A549 (cell line): ENCODE measurements around the gene GTF3A. TPM values are rescaled to one million over a fixed set of nuclear protein-coding genes. Genes with fewer than 3 reads are reported as not detected.

ENCODE experiments used
- ATAC-seq, 2 experiments: fragments of 200-7000 bp in 1 of 2; fragments of >200 bp in 1 of 2; cut with Nextera tagmentation in 1 of 2; cut with Tn5 transposase in 1 of 2; 3 replicates each; pipeline versions ENCODE4 v1.8.0 to v1.9.1; 2018 to 2020; ENCODE audit warnings: mild to moderate bottlenecking in 1 of 2, moderate library complexity in 1 of 2
- CTCF ChIA-PET: fragments of 300-600 bp; sonication (Branson Sonifier 250); formaldehyde crosslinking; extraction: SDS; loops from one replicate; lab custom pipeline; 2021; ENCODE audit warnings: antibody characterized with exemption, inconsistent platforms; lab: Yijun Ruan, JAX
- POLR2A ChIA-PET: fragments of 350-600 bp; formaldehyde crosslinking; extraction: SDS; loops from one replicate; lab custom pipeline; 2021; ENCODE audit warnings: antibody characterized with exemption, inconsistent platforms; lab: Yijun Ruan, JAX
- DNase-seq, 2 experiments: peaks; one replicate each; pipeline versions ENCODE4 v3.0.0 to v3.0.0-alpha.2; 2011 to 2016; ENCODE audit warnings: low read depth in 1 of 2, low spot score in 1 of 2
- FAIRE-seq: peaks from 2 replicates; lab custom pipeline; 2011; peaks lifted over from hg19 to GRCh38; lab: Jason Lieb, UNC
- H3K27ac ChIP-seq, 2 experiments: fragments of >200 bp; sonication (Bioruptor Twin); formaldehyde crosslinking; 3 replicates each; pipeline ENCODE4 v1.5.1; 2016 to 2017
- H3K4me1 ChIP-seq: fragments of >200 bp; sonication (Bioruptor Twin); formaldehyde crosslinking; 3 replicates; pipeline ENCODE4 v1.6.1; 2016
- H3K4me2 ChIP-seq: fragments of >200 bp; sonication (Bioruptor Twin); formaldehyde crosslinking; 3 replicates; pipeline ENCODE4 v1.6.1; 2016
- H3K4me3 ChIP-seq: fragments of >200 bp; sonication (Bioruptor Twin); formaldehyde crosslinking; 3 replicates; pipeline ENCODE4 v1.5.1; 2016
- H3K9me3 ChIP-seq: fragments of >200 bp; sonication (Bioruptor Twin); formaldehyde crosslinking; 3 replicates; pipeline ENCODE4 v1.6.1; 2016
- BHLHE40 ChIP-seq: IDR thresholded peaks from 2 replicates; pipeline ENCODE4 v1.6.1; 2012; ENCODE audit warnings: low read depth, low read length, inconsistent platforms
- CBX2 ChIP-seq: fragments of 200-600 bp; sonication (generic); IDR thresholded peaks from 2 replicates; pipeline ENCODE4 v1.6.1; 2016; ENCODE audit warnings: low read depth, mild to moderate bottlenecking, borderline replicate concordance
- CEBPB ChIP-seq, 2 experiments: fragments of >200 bp in 1 of 2; sonication (Bioruptor Twin) in 1 of 2; formaldehyde crosslinking in 1 of 2; IDR thresholded peaks; 2 replicates each; pipeline ENCODE4 v1.6.1; 2012 to 2016
- CHD4 ChIP-seq: fragments of 200-600 bp; sonication (generic); IDR thresholded peaks from 2 replicates; pipeline ENCODE4 v1.6.1; 2016; ENCODE audit warnings: antibody characterized with exemption, mild to moderate bottlenecking, borderline replicate concordance
- E2F6 ChIP-seq: IDR thresholded peaks from 2 replicates; pipeline ENCODE4 v1.6.1; 2012; ENCODE audit warnings: low read depth, borderline replicate concordance
- EHF ChIP-seq: fragments of 250-450 bp; sonication (Bioruptor Pico); IDR thresholded peaks from 2 replicates; pipeline ENCODE4 v1.5.0; 2020; ENCODE audit warnings: mild to moderate bottlenecking
- EP300 ChIP-seq, 2 experiments: fragments of >200 bp; sonication (Bioruptor Twin); formaldehyde crosslinking; IDR thresholded peaks; 2 replicates in 1 of 2; 3 replicates in 1 of 2; pipeline ENCODE4 v1.6.1; 2016 to 2017
- FOSL2 ChIP-seq, 2 experiments: fragments of 450-650 bp in 1 of 2; fragments of >200 bp in 1 of 2; sonication (Bioruptor Twin) in 1 of 2; formaldehyde crosslinking; IDR thresholded peaks; 2 replicates each; pipeline versions ENCODE4 v1.5.0 to v1.6.1; 2016 to 2020; ENCODE audit warnings: mild to moderate bottlenecking in 1 of 2, moderate library complexity in 1 of 2
- GATA3 ChIP-seq: IDR thresholded peaks from 2 replicates; pipeline ENCODE4 v1.6.1; 2012; ENCODE audit warnings: borderline replicate concordance
- HOXA7 ChIP-seq: fragments of 250-450 bp; sonication (Bioruptor Pico); IDR thresholded peaks from 2 replicates; pipeline ENCODE4 v1.5.0; 2020; ENCODE audit warnings: mild to moderate bottlenecking, moderate library complexity
- HOXB13 ChIP-seq: fragments of 250-450 bp; sonication (Bioruptor Pico); IDR thresholded peaks from 2 replicates; pipeline ENCODE4 v1.5.0; 2020; ENCODE audit warnings: low read depth, mild to moderate bottlenecking, moderate library complexity
- JUN ChIP-seq, 2 experiments: fragments of >200 bp; sonication (Bioruptor Twin); formaldehyde crosslinking; IDR thresholded peaks; 2 replicates in 1 of 2; 3 replicates in 1 of 2; pipeline ENCODE4 v1.6.1; 2016 to 2017
- MAZ ChIP-seq: fragments of 150-350 bp; IDR thresholded peaks from 2 replicates; pipeline ENCODE4 v1.6.1; 2014; ENCODE audit warnings: antibody characterized with exemption, low read depth, low read length, borderline replicate concordance
- NPAS2 ChIP-seq: fragments of 250-450 bp; sonication (Bioruptor Pico); IDR thresholded peaks from 2 replicates; pipeline ENCODE4 v1.8.0; 2022; ENCODE audit warnings: mild to moderate bottlenecking, moderate library complexity, borderline replicate concordance
- PBX3 ChIP-seq: IDR thresholded peaks from 2 replicates; pipeline ENCODE4 v1.6.1; 2012
- POLR2AphosphoS2 ChIP-seq: conservative IDR thresholded peaks from 2 replicates; pipeline ENCODE4 v1.6.1; 2012; ENCODE audit warnings: low read length, improper control_type of control experiment, inconsistent platforms
- RAD21 ChIP-seq, 2 experiments: fragments of >200 bp in 1 of 2; sonication (Bioruptor Twin) in 1 of 2; formaldehyde crosslinking in 1 of 2; IDR thresholded peaks in 1 of 2; conservative IDR thresholded peaks in 1 of 2; 2 replicates in 1 of 2; 3 replicates in 1 of 2; pipeline ENCODE4 v1.6.1; 2012 to 2018; ENCODE audit warnings: inconsistent platforms in 1 of 2
- RFX5 ChIP-seq: fragments of 450-650 bp; IDR thresholded peaks from 2 replicates; pipeline ENCODE4 v1.7.1; 2014; ENCODE audit warnings: antibody characterized with exemption, mild to moderate bottlenecking, moderate library complexity
- RNF2 ChIP-seq: fragments of 200-600 bp; sonication (generic); IDR thresholded peaks from 2 replicates; pipeline ENCODE4 v1.6.1; 2016; ENCODE audit warnings: low read depth, mild to moderate bottlenecking, antibody characterized with exemption, moderate library complexity, borderline replicate concordance
- TFCP2L1 ChIP-seq: fragments of 250-450 bp; sonication (Bioruptor Pico); IDR thresholded peaks from 2 replicates; pipeline ENCODE4 v1.5.0; 2021; ENCODE audit warnings: mild to moderate bottlenecking
- USF2 ChIP-seq: fragments of 450-650 bp; IDR thresholded peaks from 2 replicates; pipeline ENCODE4 v1.6.1; 2014; ENCODE audit warnings: antibody characterized with exemption
- ZC3H11A ChIP-seq: fragments of 450-650 bp; IDR thresholded peaks from 2 replicates; pipeline ENCODE4 v1.6.1; 2014; ENCODE audit warnings: antibody characterized with exemption, mild to moderate bottlenecking
- ZSCAN20 ChIP-seq: fragments of 250-450 bp; sonication (Bioruptor Pico); IDR thresholded peaks from 2 replicates; pipeline ENCODE4 v1.8.0; 2022; ENCODE audit warnings: mild to moderate bottlenecking, moderate library complexity
- WGBS: methylation state at CpG from one replicate; pipeline ENCODE4 v1.1.6; 2017; ENCODE audit errors: missing lambda C conversion rate; 5-methylcytosine and 5-hydroxymethylcytosine counted together
- polyA plus RNA-seq, 4 experiments: library from polyadenylated mRNA; depleted of rRNA in 3 of 4; stranded (reverse); fragments of >200 nt; fragmentation: RNase III in 1 of 4; extraction: RNeasy Plus Mini Kit Qiagen cat#74134 plus additional on column Dnase treatment in 1 of 4; gene quantifications; 2 replicates in 3 of 4; 3 replicates in 1 of 4; pipeline ENCODE4 v1.2.3, GENCODE V29; 2011 to 2017

Gene GTF3A
- polyA plus RNA-seq, 2 of the 4 experiments (the other 2 are of a cell fraction), result 93.1 to 132 TPM

- H3K4me2 ChIP-seq, result no peak overlapping the region
- no peak for ATAC-seq
- no peak for FAIRE-seq
- ChIA-PET POLR2A (no interaction called here), CTCF (no interaction called here)
- no peak overlapping the region for H3K4me3 ChIP-seq
- WGBS, result 4% methylated on average over 3 of the region's 3 CpGs
- TF ChIP-seq EHF (CRISPR knock-in tag) (no peak), BHLHE40 (no peak), PBX3 (no peak), RNF2 (no peak), POLR2AphosphoS2 (no peak), MAZ (no peak), ZC3H11A (no peak), EP300 (IDR thresholded peaks at IDR 0.05) (no peak)
- DNase-seq, result no peak
- H3K27ac ChIP-seq, result no peak overlapping the region
- no peaks in the 10 kb centered on the region for H3K9me3 ChIP-seq
- H3K4me1 ChIP-seq, result no peaks in the 10 kb centered on the region
Observed at GRCh38 chr13:27466513-27466912, 42.1 kb downstream of the GTF3A start.

GRCh38 chr13:27470075-27470820, 45.8 kb downstream of the GTF3A start:
- Histone ChIP-seq H3K4me3 (no peak overlapping the region), H3K27ac (no peak overlapping the region), H3K9me3 (no peaks in the 10 kb centered on the region), H3K4me2 (no peak overlapping the region), H3K4me1 (no peaks in the 10 kb centered on the region)
- POLR2A ChIA-PET, result no interaction called here
- FAIRE-seq (no peak), DNase-seq (no peak), ATAC-seq (no peak)
- CTCF ChIA-PET, result interaction anchor here (0.6 kb wide), 1 partner anchor 8 kb away, joined by 3 read pairs; no protein-coding TSS in a partner anchor
- WGBS, result 59% methylated on average over 5 of the region's 5 CpGs
- TF ChIP-seq HOXA7, result no peak

- no CpG with 5 or more reads among the region's 2 CpGs for WGBS
- Histone ChIP-seq H3K9me3 (no peaks in the 10 kb centered on the region), H3K4me2 (no peak overlapping the region), H3K4me3 (no peak overlapping the region), H3K4me1 (peaks cover 7% of the 10 kb centered on the region), H3K27ac (no peak overlapping the region)
- ChIA-PET CTCF (interaction anchor here (2.9 kb wide), 1 partner anchor 61 kb away, joined by 7 read pairs; no protein-coding TSS in a partner anchor), POLR2A (no interaction called here)
- ATAC-seq (no peak), DNase-seq (no peak), FAIRE-seq (no peak)
- TF ChIP-seq USF2, result no peak
- TF ChIP-seq E2F6, result no peak
- no peak for TF ChIP-seq BHLHE40
- no peak for TF ChIP-seq POLR2AphosphoS2
- TF ChIP-seq JUN (IDR thresholded peaks at IDR 0.05), result no peak
- no peak for TF ChIP-seq ZSCAN20
- TF ChIP-seq PBX3, result no peak
- TF ChIP-seq NPAS2 (CRISPR knock-in tag), result no peak
- TF ChIP-seq GATA3, result no peak
- TF ChIP-seq CBX2, result no peak
- no peak for TF ChIP-seq CEBPB (IDR thresholded peaks at IDR 0.05)
- TF ChIP-seq TFCP2L1 (CRISPR knock-in tag), result no peak
- TF ChIP-seq RFX5, result no peak
- no peak for TF ChIP-seq ZC3H11A
- TF ChIP-seq FOSL2 (IDR thresholded peaks at IDR 0.05), result no peak
- no peak for TF ChIP-seq FOSL2 (CRISPR knock-in tag; IDR thresholded peaks at IDR 0.05)
- no peak for TF ChIP-seq RAD21 (conservative IDR thresholded peaks at IDR 0.05 in 1 of 2, IDR thresholded peaks at IDR 0.05 in 1 of 2)
- TF ChIP-seq HOXB13 (CRISPR knock-in tag), result no peak
- TF ChIP-seq CHD4, result no peak
Observed at GRCh38 chr13:27472441-27472840, 48.0 kb downstream of the GTF3A start.
